ENCODE data around the gene CELA2B.

Gene CELA2B

DNA sequence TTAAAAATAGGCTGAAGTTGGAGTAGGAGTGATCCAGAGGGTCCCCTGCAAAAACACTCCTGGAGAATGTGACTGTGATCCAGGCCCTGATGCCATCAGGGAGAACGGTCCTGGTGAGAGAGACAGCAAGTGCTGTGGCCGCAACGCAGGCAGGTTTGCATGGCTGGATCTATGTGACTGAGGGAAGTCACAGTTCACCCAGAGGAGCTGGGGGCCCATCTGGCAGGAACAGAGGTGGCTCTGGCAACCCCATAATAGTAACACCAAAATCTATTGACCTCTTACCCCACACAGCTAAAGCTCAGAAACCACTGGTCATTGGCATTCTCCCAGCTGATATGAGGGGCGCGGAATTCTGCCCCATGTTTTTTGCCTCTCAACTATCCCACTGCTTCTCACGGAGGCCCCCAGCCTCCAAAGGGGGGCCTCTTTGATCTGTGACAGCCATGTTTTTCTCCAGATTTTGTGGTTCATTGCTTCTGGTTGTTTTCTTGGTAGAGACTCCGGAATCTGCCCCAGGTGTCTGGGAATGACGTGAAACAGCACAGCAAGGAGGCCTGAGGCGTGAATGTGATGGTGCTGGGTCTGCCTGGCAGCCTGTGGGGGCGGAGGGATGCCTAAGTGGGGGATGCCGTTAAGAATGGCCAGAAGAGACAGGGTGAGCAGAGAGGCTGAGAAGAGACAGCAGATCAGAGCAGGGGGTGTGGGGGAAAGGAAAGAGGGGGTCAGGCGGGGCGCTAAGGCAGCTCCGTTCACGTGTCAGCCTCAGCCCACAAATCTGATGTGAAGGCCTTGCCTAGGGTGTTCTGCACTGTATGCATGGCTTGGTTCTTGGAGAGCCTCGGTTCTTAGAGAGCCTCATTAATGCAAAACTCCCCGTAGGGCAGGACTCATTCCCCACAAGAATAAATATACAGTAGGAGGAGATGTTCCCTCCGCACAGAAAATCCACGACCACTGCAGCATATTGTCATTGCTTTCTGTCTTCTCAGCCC is 24.6 kb downstream of the CELA2B start:
- H3K4me1 ChIP-seq (ENCODE audit: control extremely low read depth in 1 of 4, control insufficient read depth in 4 of 4, insufficient read depth in 4 of 4, low read length in 3 of 4) = no peaks in the 10 kb centered on the region
- POLR2A ChIA-PET = no interaction called here
- peaks cover 0 to 31% (median 9%) of the 10 kb centered on the region in 4 experiments for H3K36me3 ChIP-seq (ENCODE audit: control insufficient read depth in 4 of 4, insufficient read depth in 4 of 4, low read length in 3 of 4)
- CTCF ChIA-PET = interaction anchor here (0.6 to 1.3 kb wide), 5 partner anchors 15 to 1104 kb away, joined by 3 to 6 read pairs (median 4); no protein-coding TSS in a partner anchor
- no peak overlapping the region for H3K4me3 ChIP-seq (ENCODE audit: control insufficient read depth in 1 of 7, extremely low read depth in 1 of 7, insufficient read depth in 4 of 7, low read depth in 2 of 7, low read length in 6 of 7)
- no peaks in the 10 kb centered on the region for H3K9me3 ChIP-seq (ENCODE audit: control extremely low read depth in 1 of 5, control insufficient read depth in 4 of 5, insufficient read depth in 2 of 5, low read depth in 1 of 5, low read length in 4 of 5)
- H3K27me3 ChIP-seq (replicated peaks in 2 of 5; ENCODE audit: control insufficient read depth in 4 of 5, insufficient read depth in 5 of 5, low read length in 4 of 5) = no peaks in the 10 kb centered on the region
- DNase-seq = no peak
- WGBS (ENCODE audit: insufficient coverage) = 95% methylated on average over 14 of the region's 19 CpGs
- no peak overlapping the region for H3K27ac ChIP-seq (ENCODE audit: insufficient read depth in 1 of 2, low read depth in 1 of 2, low read length in 2 of 2, poor library complexity in 1 of 2, severe bottlenecking in 2 of 2)

DNA sequence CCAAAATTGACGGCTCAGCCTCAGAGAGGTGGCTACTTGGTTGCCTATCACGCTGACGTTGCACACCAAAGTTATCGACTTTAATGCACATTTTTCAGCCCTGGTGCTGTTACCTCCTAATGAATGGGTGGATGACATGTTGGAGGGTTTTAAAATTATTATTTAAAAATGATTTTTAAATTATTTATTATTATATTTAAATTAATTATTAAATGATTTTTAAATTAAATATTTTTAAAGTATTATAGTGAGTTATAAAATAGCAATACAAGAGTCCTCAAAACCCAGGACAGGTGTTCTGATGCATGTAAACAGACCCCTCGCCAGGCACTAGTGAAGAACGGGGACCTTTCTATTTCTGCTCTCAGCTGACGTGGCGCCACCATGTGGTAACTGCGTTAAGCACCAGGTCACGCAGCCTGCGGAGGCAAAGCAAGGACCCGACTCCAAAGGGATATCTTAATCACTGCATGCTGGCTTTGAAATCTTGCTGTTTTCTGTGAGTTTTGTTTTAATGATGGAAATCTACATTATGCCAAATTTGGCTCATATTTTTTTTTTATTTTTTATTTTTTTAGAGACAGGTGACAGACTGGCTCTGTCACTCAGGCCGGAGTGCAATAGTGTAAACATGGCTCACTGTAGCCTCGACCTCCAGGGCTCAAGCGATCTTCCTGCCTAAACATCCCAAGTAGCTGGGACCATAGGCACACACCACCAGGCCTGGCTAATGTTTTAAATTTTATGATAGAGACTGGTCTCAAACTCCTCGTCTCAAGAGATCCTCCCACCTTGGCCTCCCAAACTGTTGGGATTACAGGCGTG is 25.5 kb downstream of the CELA2B start:
- ChIA-PET POLR2A (no interaction called here), CTCF (interaction anchor here (0.9 to 1.3 kb wide), 4 partner anchors 9 to 179 kb away, joined by 3 to 5 read pairs (median 3); no protein-coding TSS in a partner anchor)

DNA sequence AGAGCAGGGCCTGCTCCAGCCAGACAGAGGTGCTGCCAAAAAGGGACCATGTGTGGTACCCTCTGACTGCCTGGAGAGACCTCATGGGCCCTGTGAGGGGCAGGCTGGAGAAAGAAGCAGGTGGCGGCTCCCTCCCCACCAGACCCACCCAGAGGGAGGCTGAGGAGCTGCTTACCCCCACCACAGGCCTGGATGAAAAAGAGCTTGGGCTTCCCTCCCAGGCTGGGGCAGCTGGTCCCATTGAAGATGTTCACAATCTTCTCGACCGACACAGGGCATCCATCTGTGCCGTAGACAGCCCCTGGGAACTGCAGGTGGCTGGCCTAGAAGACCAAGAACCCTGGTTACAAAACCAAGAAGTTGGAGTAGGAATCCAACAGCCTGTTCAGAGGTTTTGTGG is 28.5 kb downstream of the CELA2B start:
- no peaks in the 10 kb centered on the region for H3K27me3 ChIP-seq (replicated peaks in 2 of 5; ENCODE audit: control insufficient read depth in 4 of 5, insufficient read depth in 5 of 5, low read length in 4 of 5)
- no peak overlapping the region for H3K4me3 ChIP-seq (ENCODE audit: control insufficient read depth in 1 of 7, extremely low read depth in 1 of 7, insufficient read depth in 4 of 7, low read depth in 2 of 7, low read length in 6 of 7)
- H3K4me1 ChIP-seq (ENCODE audit: control extremely low read depth in 1 of 4, control insufficient read depth in 4 of 4, insufficient read depth in 4 of 4, low read length in 3 of 4) = peaks cover 0 to 2% (median 0%) of the 10 kb centered on the region in 4 experiments
- CTCF ChIA-PET = interaction anchor here (1.0 to 1.2 kb wide), 2 partner anchors 8 to 53 kb away, joined by 3 read pairs; no protein-coding TSS in a partner anchor
- no peak for DNase-seq
- POLR2A ChIA-PET = no interaction called here
- H3K27ac ChIP-seq (ENCODE audit: insufficient read depth in 1 of 2, low read depth in 1 of 2, low read length in 2 of 2, poor library complexity in 1 of 2, severe bottlenecking in 2 of 2) = no peak overlapping the region
- WGBS (ENCODE audit: insufficient coverage) = 98% methylated on average over 4 of the region's 4 CpGs
- H3K9me3 ChIP-seq (ENCODE audit: control extremely low read depth in 1 of 5, control insufficient read depth in 4 of 5, insufficient read depth in 2 of 5, low read depth in 1 of 5, low read length in 4 of 5) = no peaks in the 10 kb centered on the region
- H3K36me3 ChIP-seq (ENCODE audit: control insufficient read depth in 4 of 4, insufficient read depth in 4 of 4, low read length in 3 of 4) = peaks cover 0 to 42% (median 12%) of the 10 kb centered on the region in 4 experiments

More for the DNA sequence above, 25.5 kb downstream of the CELA2B start:
- Histone ChIP-seq H3K4me1 (ENCODE audit: control extremely low read depth in 1 of 4, control insufficient read depth in 4 of 4, insufficient read depth in 4 of 4, low read length in 3 of 4) (no peaks in the 10 kb centered on the region), H3K36me3 (ENCODE audit: control insufficient read depth in 4 of 4, insufficient read depth in 4 of 4, low read length in 3 of 4) (peaks cover 0 to 36% (median 10%) of the 10 kb centered on the region in 4 experiments), H3K27ac (ENCODE audit: insufficient read depth in 1 of 2, low read depth in 1 of 2, low read length in 2 of 2, poor library complexity in 1 of 2, severe bottlenecking in 2 of 2) (no peak overlapping the region), H3K4me3 (ENCODE audit: control insufficient read depth in 1 of 7, extremely low read depth in 1 of 7, insufficient read depth in 4 of 7, low read depth in 2 of 7, low read length in 6 of 7) (no peak overlapping the region), H3K27me3 (replicated peaks in 2 of 5; ENCODE audit: control insufficient read depth in 4 of 5, insufficient read depth in 5 of 5, low read length in 4 of 5) (no peaks in the 10 kb centered on the region), H3K9me3 (ENCODE audit: control extremely low read depth in 1 of 5, control insufficient read depth in 4 of 5, insufficient read depth in 2 of 5, low read depth in 1 of 5, low read length in 4 of 5) (no peaks in the 10 kb centered on the region)
- DNase-seq = peak; percentile 50 to 76 (median 72)
- WGBS (ENCODE audit: insufficient coverage) = 42% methylated on average over 11 of the region's 17 CpGs

DNA sequence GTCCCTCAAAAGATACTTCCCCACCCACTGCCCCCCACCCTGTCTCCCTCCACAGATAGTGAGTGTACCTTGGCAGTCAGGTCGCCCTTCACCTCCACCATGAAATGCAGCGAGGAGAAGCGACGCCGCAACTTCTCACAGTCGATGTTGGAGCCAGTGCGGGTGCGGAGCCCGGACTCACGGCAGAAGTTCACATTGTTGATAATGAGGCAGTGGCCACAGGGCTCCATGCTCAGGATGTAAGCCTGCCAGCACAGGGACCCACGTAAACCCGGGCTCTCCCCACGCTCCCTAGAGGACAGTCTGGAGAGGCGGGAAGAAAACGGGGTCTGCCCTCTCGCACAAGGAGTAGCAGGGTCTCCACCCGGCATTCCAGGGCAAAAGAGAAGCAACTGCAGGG is 30.9 kb downstream of the CELA2B start:
- no peak for DNase-seq
- over 99% methylated on average over 14 of the region's 17 CpGs for WGBS (ENCODE audit: insufficient coverage)
- Histone ChIP-seq H3K27me3 (replicated peaks in 2 of 5; ENCODE audit: control insufficient read depth in 4 of 5, insufficient read depth in 5 of 5, low read length in 4 of 5) (no peaks in the 10 kb centered on the region), H3K27ac (ENCODE audit: insufficient read depth in 1 of 2, low read depth in 1 of 2, low read length in 2 of 2, poor library complexity in 1 of 2, severe bottlenecking in 2 of 2) (no peak overlapping the region), H3K4me1 (ENCODE audit: control extremely low read depth in 1 of 4, control insufficient read depth in 4 of 4, insufficient read depth in 4 of 4, low read length in 3 of 4) (peaks cover 0 to 2% (median 0%) of the 10 kb centered on the region in 4 experiments), H3K36me3 (ENCODE audit: control insufficient read depth in 4 of 4, insufficient read depth in 4 of 4, low read length in 3 of 4) (peaks cover 0 to 38% (median 13%) of the 10 kb centered on the region in 4 experiments), H3K4me3 (ENCODE audit: control insufficient read depth in 1 of 7, extremely low read depth in 1 of 7, insufficient read depth in 4 of 7, low read depth in 2 of 7, low read length in 6 of 7) (no peak overlapping the region), H3K9me3 (ENCODE audit: control extremely low read depth in 1 of 5, control insufficient read depth in 4 of 5, insufficient read depth in 2 of 5, low read depth in 1 of 5, low read length in 4 of 5) (no peaks in the 10 kb centered on the region)
- CTCF ChIA-PET = no interaction called here
- POLR2A ChIA-PET = no interaction called here

DNA sequence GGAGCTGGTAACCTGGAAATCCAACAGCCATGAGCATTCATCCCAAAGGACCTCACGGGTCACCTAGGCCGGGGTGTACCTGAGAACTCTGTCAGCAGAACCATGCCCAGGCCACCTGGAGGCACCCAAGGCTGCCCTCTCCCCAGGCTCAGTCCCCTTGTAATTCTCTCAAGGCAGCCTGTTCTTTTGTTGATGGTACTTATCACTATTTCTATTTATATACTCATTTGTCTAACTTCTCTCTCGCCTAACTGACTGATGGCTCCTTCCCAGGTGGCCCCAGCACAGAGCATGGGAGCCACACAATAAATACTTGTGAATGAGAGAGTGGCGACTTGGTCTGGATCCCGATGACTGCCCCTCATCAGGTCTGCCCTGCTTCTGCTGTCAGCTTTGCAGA is 31.4 kb downstream of the CELA2B start:
- CTCF ChIA-PET = no interaction called here
- WGBS (ENCODE audit: insufficient coverage) = 92% methylated on average over 5 of the region's 5 CpGs
- POLR2A ChIA-PET = no interaction called here

DNA sequence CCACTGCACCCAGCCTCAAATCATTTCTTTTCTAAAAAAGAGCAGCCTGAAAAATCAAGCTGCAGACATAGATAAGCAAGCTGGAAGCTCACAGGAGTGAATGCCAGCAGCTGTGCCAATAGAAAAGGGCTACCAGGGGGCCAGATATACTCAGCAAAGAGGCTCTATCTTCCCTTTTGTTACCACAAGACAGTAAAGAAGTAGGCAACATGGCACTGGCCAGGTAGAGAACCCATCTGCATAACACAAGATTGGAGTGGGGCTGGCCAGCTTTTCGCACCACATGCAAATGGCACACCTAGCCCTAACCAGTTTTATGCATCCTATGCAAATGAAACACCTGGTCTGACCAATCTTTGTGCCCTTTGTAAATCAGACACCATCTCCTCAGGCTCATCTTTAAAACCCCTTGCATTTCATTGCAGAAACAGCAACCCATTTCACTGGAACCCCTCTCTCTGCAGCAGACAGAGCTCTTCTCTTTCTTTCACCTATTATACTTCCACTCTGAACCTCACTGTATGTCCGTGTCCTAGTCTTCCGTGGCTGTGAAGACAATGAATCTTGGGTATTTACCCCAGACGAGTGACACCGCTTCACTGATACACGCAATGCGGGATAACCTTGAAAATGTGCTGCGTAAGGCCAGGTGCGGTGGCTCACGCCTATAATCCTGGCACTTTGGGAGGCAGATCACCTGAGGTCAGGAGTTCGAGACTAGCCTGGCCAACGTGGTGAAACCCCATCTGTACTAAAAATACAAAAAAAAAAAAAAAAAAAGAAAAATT is 33.0 kb downstream of the CELA2B start:
- WGBS (ENCODE audit: insufficient coverage) = 95% methylated on average over 6 of the region's 12 CpGs

More for the DNA sequence above, 31.4 kb downstream of the CELA2B start:
- Histone ChIP-seq H3K4me3 (ENCODE audit: control insufficient read depth in 1 of 7, extremely low read depth in 1 of 7, insufficient read depth in 4 of 7, low read depth in 2 of 7, low read length in 6 of 7) (no peak overlapping the region), H3K27me3 (replicated peaks in 2 of 5; ENCODE audit: control insufficient read depth in 4 of 5, insufficient read depth in 5 of 5, low read length in 4 of 5) (no peaks in the 10 kb centered on the region), H3K9me3 (ENCODE audit: control extremely low read depth in 1 of 5, control insufficient read depth in 4 of 5, insufficient read depth in 2 of 5, low read depth in 1 of 5, low read length in 4 of 5) (no peaks in the 10 kb centered on the region), H3K4me1 (ENCODE audit: control extremely low read depth in 1 of 4, control insufficient read depth in 4 of 4, insufficient read depth in 4 of 4, low read length in 3 of 4) (peaks cover 0 to 2% (median 0%) of the 10 kb centered on the region in 4 experiments), H3K36me3 (ENCODE audit: control insufficient read depth in 4 of 4, insufficient read depth in 4 of 4, low read length in 3 of 4) (peaks cover 2 to 42% (median 11%) of the 10 kb centered on the region in 4 experiments), H3K27ac (ENCODE audit: insufficient read depth in 1 of 2, low read depth in 1 of 2, low read length in 2 of 2, poor library complexity in 1 of 2, severe bottlenecking in 2 of 2) (no peak overlapping the region)
- no peak for DNase-seq

More for the DNA sequence above, 33.0 kb downstream of the CELA2B start:
- H3K4me1 ChIP-seq (ENCODE audit: control extremely low read depth in 1 of 4, control insufficient read depth in 4 of 4, insufficient read depth in 4 of 4, low read length in 3 of 4) = peaks cover 0 to 2% (median 0%) of the 10 kb centered on the region in 4 experiments
- H3K27ac ChIP-seq (ENCODE audit: insufficient read depth in 1 of 2, low read depth in 1 of 2, low read length in 2 of 2, poor library complexity in 1 of 2, severe bottlenecking in 2 of 2) = no peak overlapping the region
- no peaks in the 10 kb centered on the region for H3K9me3 ChIP-seq (ENCODE audit: control extremely low read depth in 1 of 5, control insufficient read depth in 4 of 5, insufficient read depth in 2 of 5, low read depth in 1 of 5, low read length in 4 of 5)
- no peaks in the 10 kb centered on the region for H3K27me3 ChIP-seq (replicated peaks in 2 of 5; ENCODE audit: control insufficient read depth in 4 of 5, insufficient read depth in 5 of 5, low read length in 4 of 5)
- H3K4me3 ChIP-seq (ENCODE audit: control insufficient read depth in 1 of 7, extremely low read depth in 1 of 7, insufficient read depth in 4 of 7, low read depth in 2 of 7, low read length in 6 of 7) = no peak overlapping the region
- peaks cover 3 to 30% (median 8%) of the 10 kb centered on the region in 4 experiments for H3K36me3 ChIP-seq (ENCODE audit: control insufficient read depth in 4 of 4, insufficient read depth in 4 of 4, low read length in 3 of 4)
- ChIA-PET POLR2A (interaction anchor here (0.6 kb wide), 1 partner anchor 1005 kb away, joined by 3 read pairs; no protein-coding TSS in a partner anchor), CTCF (no interaction called here)
- DNase-seq = peak; percentile 36 to 86 (median 48)

Measured in common myeloid progenitor, CD34-positive (primary cell).